K562 (cell line): ENCODE measurements around the gene BEND6. TPM values are rescaled to one million over a fixed set of nuclear protein-coding genes. Genes with fewer than 3 reads are reported as not detected.

Source experiments
- CCNT2 ChIP-seq: IDR thresholded peaks from 2 replicates; pipeline ENCODE4 v1.6.1; 2011; ENCODE audit warnings: borderline replicate concordance, low read depth, mild to moderate bottlenecking, moderate library complexity, mixed read lengths, low read length; ENCODE audit not compliant: insufficient read length; ENCODE audit errors: extremely low read depth
- SMAD3 ChIP-seq: fragments of 450-650 bp; formaldehyde crosslinking; conservative IDR thresholded peaks from 2 replicates; pipeline ENCODE4 v1.4.0; 2020; ENCODE audit warnings: mild to moderate bottlenecking
- ZFP36 ChIP-seq: fragments of 150-350 bp; IDR thresholded peaks from 2 replicates; pipeline ENCODE4 v1.6.1; 2018; ENCODE audit warnings: low read length, low read depth; ENCODE audit not compliant: partially characterized antibody
- ZNF140 ChIP-seq: fragments of 250-450 bp; sonication (Bioruptor Pico); IDR thresholded peaks from 2 replicates; pipeline ENCODE4 v1.8.0; 2021; ENCODE audit warnings: moderate library complexity, mild to moderate bottlenecking, inconsistent platforms
- polyA plus RNA-seq, 8 experiments: library from polyadenylated mRNA; depleted of rRNA in 4 of 8; stranded (reverse) in 5 of 8; unstranded in 3 of 8; fragments of >200 nt; fragmentation: Nextera tagmentation in 2 of 8; fragmentation: Illumina TruSeq in 1 of 8; extraction: Ambion mirVana in 2 of 8; extraction: Trizol in 1 of 8; gene quantifications; 2 replicates each; pipeline versions ENCODE4 v1.2.1 to v1.2.3, GENCODE V29; 2011 to 2014; ENCODE audit warnings: inconsistent platforms in 1 of 8, missing spikeins in 1 of 8
- total RNA-seq, 7 experiments: library from RNA; depleted of rRNA in 6 of 7; stranded (reverse); fragments of >200 nt in 6 of 7; fragmentation: Illumina TruSeq in 2 of 7; extraction: Trizol in 2 of 7; gene quantifications; 2 replicates each; pipeline versions ENCODE4 v1.2.1 to v1.2.3, GENCODE V29; 2011 to 2021; ENCODE audit warnings: low replicate concordance in 1 of 7
- TF ChIP-seq, protein P1 (sequence below): fragments of 450-650 bp; IDR thresholded peaks from 2 replicates; pipeline ENCODE4 v1.6.1; 2016; ENCODE audit warnings: low read depth

Gene BEND6
- total and polyA plus RNA-seq, 9 of the 15 experiments (the other 6 are each of a cell fraction or from before 2014, with no cell fraction given) = 0.37 to 4.0 (median 1.1) TPM

DNA sequence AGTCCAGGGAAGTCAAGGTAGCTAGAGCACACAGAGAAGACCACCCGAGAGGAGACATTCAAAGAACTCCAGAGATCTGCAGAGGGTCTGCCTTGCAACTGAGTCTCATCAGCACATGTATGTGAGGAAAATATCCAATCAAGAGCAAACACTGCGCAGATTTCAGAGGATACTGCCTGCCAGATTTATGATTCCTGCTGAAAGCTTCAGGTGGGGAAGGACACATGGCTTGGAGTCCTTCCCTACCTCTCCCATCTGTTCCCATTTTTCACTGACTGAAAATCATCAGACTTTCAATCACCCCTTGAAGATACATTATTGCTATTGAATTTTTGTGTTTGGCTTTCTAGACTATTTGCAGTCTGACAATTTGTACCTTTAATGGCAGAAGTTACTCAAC, 84.0 kb downstream of the BEND6 start (continued):
- TF ChIP-seq, protein P1, sequence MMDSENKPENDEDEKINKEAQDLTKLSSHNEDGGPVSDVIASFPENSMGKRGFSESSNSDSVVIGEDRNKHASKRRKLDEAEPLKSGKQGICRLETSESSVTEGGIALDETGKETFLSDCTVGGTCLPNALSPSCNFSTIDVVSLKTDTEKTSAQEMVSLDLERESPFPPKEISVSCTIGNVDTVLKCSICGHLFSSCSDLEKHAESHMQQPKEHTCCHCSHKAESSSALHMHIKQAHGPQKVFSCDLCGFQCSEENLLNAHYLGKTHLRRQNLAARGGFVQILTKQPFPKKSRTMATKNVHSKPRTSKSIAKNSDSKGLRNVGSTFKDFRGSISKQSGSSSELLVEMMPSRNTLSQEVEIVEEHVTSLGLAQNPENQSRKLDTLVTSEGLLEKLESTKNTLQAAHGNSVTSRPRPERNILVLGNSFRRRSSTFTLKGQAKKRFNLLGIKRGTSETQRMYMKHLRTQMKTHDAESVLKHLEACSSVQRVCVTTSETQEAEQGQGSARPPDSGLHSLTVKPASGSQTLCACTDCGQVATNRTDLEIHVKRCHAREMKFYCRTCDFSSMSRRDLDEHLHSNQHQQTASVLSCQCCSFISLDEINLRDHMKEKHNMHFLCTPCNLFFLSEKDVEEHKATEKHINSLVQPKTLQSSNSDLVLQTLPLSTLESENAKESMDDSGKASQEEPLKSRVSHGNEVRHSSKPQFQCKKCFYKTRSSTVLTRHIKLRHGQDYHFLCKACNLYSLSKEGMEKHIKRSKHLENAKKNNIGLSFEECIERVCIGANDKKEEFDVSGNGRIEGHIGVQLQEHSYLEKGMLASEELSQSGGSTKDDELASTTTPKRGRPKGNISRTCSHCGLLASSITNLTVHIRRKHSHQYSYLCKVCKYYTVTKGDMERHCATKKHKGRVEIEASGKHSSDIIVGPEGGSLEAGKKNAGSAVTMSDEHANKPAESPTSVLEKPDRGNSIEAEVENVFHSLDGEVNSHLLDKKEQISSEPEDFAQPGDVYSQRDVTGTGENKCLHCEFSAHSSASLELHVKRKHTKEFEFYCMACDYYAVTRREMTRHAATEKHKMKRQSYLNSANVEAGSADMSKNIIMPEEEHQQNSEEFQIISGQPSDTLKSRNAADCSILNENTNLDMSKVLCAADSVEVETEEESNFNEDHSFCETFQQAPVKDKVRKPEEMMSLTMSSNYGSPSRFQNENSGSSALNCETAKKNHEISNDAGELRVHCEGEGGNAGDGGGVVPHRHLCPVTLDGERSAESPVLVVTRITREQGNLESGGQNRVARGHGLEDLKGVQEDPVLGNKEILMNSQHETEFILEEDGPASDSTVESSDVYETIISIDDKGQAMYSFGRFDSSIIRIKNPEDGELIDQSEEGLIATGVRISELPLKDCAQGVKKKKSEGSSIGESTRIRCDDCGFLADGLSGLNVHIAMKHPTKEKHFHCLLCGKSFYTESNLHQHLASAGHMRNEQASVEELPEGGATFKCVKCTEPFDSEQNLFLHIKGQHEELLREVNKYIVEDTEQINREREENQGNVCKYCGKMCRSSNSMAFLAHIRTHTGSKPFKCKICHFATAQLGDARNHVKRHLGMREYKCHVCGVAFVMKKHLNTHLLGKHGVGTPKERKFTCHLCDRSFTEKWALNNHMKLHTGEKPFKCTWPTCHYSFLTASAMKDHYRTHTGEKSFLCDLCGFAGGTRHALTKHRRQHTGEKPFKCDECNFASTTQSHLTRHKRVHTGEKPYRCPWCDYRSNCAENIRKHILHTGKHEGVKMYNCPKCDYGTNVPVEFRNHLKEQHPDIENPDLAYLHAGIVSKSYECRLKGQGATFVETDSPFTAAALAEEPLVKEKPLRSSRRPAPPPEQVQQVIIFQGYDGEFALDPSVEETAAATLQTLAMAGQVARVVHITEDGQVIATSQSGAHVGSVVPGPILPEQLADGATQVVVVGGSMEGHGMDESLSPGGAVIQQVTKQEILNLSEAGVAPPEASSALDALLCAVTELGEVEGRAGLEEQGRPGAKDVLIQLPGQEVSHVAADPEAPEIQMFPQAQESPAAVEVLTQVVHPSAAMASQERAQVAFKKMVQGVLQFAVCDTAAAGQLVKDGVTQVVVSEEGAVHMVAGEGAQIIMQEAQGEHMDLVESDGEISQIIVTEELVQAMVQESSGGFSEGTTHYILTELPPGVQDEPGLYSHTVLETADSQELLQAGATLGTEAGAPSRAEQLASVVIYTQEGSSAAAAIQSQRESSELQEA = no peak
- TF ChIP-seq ZNF140 (CRISPR knock-in tag) = no peak
- TF ChIP-seq CCNT2 = no peak
- no peak for TF ChIP-seq SMAD3 (CRISPR knock-in tag)
- TF ChIP-seq ZFP36 = no peak
- TF ChIP-seq, all 486 proteins: peak for 0
